LNCAP (cell line): ENCODE results near the gene RCSD1.

Experiments
- TF ChIP-seq, protein P1 (sequence below): fragments of 450-650 bp; IDR thresholded peaks from 2 replicates; pipeline ENCODE4 v1.5.1; 2017; ENCODE audit warnings: mild to moderate bottlenecking

The RCSD1 gene

DNA sequence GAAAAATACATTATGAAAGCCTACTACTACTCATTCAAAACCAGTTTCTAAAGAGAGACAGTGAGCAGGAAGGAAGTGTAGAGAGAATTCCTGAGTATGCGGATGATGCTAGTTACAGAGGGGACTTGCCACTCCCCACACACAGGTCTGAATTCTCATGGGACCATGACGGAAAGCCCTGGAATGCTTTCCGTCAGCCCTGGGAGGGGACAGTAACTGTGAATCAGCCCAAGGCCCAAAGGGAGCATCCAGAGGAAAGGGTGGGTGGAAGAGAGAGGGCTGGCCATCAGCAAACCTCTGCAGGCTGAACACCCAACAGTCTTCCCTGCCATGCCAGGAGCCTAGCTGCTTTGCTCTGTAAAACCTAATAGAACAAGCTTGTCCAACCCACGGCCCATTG is 36.4 kb downstream of the RCSD1 start:
- TF ChIP-seq, protein P1, sequence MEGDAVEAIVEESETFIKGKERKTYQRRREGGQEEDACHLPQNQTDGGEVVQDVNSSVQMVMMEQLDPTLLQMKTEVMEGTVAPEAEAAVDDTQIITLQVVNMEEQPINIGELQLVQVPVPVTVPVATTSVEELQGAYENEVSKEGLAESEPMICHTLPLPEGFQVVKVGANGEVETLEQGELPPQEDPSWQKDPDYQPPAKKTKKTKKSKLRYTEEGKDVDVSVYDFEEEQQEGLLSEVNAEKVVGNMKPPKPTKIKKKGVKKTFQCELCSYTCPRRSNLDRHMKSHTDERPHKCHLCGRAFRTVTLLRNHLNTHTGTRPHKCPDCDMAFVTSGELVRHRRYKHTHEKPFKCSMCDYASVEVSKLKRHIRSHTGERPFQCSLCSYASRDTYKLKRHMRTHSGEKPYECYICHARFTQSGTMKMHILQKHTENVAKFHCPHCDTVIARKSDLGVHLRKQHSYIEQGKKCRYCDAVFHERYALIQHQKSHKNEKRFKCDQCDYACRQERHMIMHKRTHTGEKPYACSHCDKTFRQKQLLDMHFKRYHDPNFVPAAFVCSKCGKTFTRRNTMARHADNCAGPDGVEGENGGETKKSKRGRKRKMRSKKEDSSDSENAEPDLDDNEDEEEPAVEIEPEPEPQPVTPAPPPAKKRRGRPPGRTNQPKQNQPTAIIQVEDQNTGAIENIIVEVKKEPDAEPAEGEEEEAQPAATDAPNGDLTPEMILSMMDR, result no peak

- TF ChIP-seq, protein P1, result no peak
Observed at GRCh38 chr1:167667536-167667935, 37.5 kb downstream of the RCSD1 start.

- TF ChIP-seq, protein P1, result no peak
Observed at GRCh38 chr1:167668108-167668507, 38.1 kb downstream of the RCSD1 start.

- TF ChIP-seq, protein P1, result no peak
Observed at GRCh38 chr1:167669209-167670124, 39.4 kb downstream of the RCSD1 start.

GRCh38 chr1:167670563-167670962 is 40.5 kb downstream of the RCSD1 start:
- TF ChIP-seq, protein P1, result no peak

GRCh38 chr1:167671727-167672511 is 41.9 kb downstream of the RCSD1 start:
- TF ChIP-seq, protein P1, result no peak

DNA sequence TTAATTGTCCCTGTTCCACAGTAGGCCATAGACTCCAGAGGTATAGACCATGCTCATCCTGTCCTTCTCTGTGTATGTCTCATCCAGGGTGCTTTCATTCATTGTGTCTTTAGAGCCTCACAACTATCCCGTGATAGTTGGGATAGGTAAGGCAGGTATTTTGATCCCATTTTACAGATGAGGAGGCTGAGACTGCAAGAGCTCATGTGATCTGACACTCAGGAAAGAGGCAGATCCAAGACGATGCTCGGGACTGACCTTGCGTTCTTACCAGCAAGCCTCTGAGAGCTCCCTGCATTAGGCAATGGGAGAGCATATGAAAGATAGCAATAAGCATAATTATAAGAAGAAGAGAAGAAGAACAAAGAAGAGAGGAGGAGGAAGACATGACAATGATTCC is 42.8 kb downstream of the RCSD1 start:
- TF ChIP-seq, protein P1, result no peak
